ENCODE data around the gene ACTN2. TPM values are rescaled to one million over a fixed set of nuclear protein-coding genes. Genes with fewer than 3 reads are reported as not detected.

The ACTN2 gene
- polyA plus RNA-seq, 1 experiment: not detected

DNA sequence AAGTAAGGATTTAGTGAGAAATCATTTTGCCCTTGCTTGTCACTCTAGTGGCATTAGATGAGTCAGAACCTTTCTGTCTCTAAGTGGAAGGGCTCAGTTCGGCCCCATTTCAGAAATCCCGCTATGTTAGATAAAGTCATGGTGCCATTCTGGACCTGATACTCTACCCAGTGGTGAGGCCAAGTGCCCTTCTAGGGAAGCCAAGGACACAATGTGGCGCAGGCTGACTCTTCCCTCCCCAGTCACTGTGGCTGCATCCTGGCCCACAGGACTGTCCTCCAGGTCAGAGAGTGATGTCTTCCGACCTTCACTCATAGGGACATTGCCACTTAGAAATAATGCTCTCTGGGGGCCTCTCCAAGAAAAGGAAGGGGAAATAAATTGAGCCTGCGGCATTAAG, 60.5 kb downstream of the ACTN2 start:
- TF ChIP-seq, protein P1, sequence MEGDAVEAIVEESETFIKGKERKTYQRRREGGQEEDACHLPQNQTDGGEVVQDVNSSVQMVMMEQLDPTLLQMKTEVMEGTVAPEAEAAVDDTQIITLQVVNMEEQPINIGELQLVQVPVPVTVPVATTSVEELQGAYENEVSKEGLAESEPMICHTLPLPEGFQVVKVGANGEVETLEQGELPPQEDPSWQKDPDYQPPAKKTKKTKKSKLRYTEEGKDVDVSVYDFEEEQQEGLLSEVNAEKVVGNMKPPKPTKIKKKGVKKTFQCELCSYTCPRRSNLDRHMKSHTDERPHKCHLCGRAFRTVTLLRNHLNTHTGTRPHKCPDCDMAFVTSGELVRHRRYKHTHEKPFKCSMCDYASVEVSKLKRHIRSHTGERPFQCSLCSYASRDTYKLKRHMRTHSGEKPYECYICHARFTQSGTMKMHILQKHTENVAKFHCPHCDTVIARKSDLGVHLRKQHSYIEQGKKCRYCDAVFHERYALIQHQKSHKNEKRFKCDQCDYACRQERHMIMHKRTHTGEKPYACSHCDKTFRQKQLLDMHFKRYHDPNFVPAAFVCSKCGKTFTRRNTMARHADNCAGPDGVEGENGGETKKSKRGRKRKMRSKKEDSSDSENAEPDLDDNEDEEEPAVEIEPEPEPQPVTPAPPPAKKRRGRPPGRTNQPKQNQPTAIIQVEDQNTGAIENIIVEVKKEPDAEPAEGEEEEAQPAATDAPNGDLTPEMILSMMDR (IDR thresholded peaks at IDR 0.05; ENCODE audit: insufficient read depth, low read depth, low read length): no peak
- no peaks in the 10 kb centered on the region for H3K27me3 ChIP-seq (ENCODE audit: control insufficient read depth, insufficient read depth, low read length)
- ChIA-PET POLR2A (no interaction called here), CTCF (no interaction called here)
- H3K4me3 ChIP-seq (ENCODE audit: low read depth, low read length): no peak overlapping the region
- no peak for DNase-seq (ENCODE audit: low read depth)
- no peaks in the 10 kb centered on the region for H3K36me3 ChIP-seq (ENCODE audit: control insufficient read depth, insufficient read depth, low read length)

DNA sequence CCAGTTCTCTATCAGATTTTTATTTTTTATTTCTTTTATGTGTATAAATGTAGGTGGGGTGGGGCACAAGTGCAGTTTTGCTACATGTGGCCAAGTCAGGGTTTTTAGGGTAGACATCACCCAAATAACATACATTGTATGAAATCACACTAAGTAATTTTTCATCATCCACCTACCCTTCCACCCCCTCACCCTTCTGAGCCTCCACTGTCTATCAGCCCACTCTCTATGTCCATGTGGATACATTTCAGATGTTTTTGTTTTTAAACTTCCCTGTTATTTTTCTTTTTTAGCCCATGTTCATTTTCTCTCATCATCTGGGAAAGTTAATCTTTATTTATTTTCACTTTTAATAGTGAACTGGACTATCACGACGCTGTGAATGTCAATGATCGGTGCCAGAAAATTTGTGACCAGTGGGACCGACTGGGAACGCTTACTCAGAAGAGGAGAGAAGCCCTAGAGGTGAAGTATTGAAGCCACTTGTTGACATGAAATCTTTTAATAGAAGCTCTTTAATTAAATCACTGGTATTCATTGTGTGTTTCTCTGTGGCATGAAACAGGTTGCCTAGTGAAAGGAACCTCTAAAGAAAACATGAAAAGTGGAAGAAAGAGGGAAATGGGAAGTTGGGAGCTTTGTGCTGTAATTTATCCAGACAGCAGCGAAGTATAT, 61.1 kb downstream of the ACTN2 start:
- POLR2A ChIA-PET: no interaction called here
- Histone ChIP-seq H3K4me3 (ENCODE audit: low read depth, low read length) (no peak overlapping the region), H3K27me3 (ENCODE audit: control insufficient read depth, insufficient read depth, low read length) (no peaks in the 10 kb centered on the region), H3K36me3 (ENCODE audit: control insufficient read depth, insufficient read depth, low read length) (no peaks in the 10 kb centered on the region)
- CTCF ChIA-PET: interaction anchor here (1.3 to 4.0 kb wide), 2 partner anchors 10 to 12 kb away, joined by 3 to 17 read pairs; no protein-coding TSS in a partner anchor
- no peak for DNase-seq (ENCODE audit: low read depth)
- TF ChIP-seq, protein P1 (IDR thresholded peaks at IDR 0.05; ENCODE audit: insufficient read depth, low read depth, low read length): no peak

DNA sequence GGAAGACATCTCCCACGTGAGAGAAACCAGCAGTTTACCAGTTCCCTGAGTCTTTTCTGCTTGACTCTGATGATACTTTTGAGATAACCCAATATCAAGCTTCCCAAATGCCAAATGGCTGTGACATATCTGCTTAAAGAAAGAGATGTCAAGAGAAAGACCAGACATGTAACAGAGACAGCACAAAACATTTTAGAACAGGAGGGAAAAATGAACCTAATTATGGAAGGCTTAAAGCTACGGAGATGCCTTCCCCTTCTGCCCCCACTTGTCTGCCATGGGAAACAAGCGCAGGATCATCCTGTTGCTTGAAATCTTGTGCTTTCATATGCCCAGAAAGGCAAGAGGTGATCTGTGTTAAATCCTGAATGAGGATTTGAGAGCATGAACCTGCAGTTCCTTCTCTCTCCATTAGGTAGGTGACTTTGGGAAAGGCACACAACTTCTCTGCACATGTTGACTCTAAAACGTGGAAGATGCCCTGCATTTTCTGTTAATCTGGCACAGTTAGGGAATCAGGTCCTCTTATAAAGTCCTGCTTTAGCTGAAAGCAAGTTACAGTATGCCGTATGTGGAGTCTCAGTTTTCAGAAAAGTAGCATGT, 62.1 kb downstream of the ACTN2 start:
- ChIA-PET CTCF (interaction anchor here (0.5 to 4.0 kb wide), 3 partner anchors 9 to 224 kb away, joined by 3 to 17 read pairs (median 3); no protein-coding TSS in a partner anchor), POLR2A (no interaction called here)
- DNase-seq (ENCODE audit: low read depth): no peak
- no peak overlapping the region for H3K4me3 ChIP-seq (ENCODE audit: low read depth, low read length)
- no peaks in the 10 kb centered on the region for H3K27me3 ChIP-seq (ENCODE audit: control insufficient read depth, insufficient read depth, low read length)
- TF ChIP-seq, protein P1 (IDR thresholded peaks at IDR 0.05; ENCODE audit: insufficient read depth, low read depth, low read length): no peak
- H3K36me3 ChIP-seq (ENCODE audit: control insufficient read depth, insufficient read depth, low read length): no peaks in the 10 kb centered on the region

DNA sequence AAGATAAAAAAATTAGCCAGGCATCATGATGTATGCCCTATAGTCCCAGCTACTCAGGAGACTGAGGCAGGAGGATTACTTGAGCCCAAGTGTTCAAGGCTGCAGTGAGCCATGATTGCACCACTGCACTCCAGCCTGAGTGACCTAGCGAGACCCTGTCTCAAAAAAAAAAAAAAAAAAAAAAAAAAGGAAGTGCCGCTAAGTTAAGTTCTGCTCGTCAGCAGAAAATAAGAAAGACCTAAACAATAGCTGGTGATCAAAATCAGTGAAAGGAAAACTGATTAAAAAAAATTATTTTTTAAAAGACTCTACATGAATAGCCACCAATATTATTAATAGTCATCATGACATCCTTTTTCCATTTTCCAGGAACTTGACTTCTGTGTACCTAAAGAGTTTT, 64.6 kb downstream of the ACTN2 start:
- DNase-seq (ENCODE audit: low read depth): no peak
- H3K36me3 ChIP-seq (ENCODE audit: control insufficient read depth, insufficient read depth, low read length): no peaks in the 10 kb centered on the region
- H3K27me3 ChIP-seq (ENCODE audit: control insufficient read depth, insufficient read depth, low read length): no peaks in the 10 kb centered on the region
- no peak overlapping the region for H3K4me3 ChIP-seq (ENCODE audit: low read depth, low read length)
- TF ChIP-seq, protein P1 (IDR thresholded peaks at IDR 0.05; ENCODE audit: insufficient read depth, low read depth, low read length): no peak
- ChIA-PET CTCF (interaction anchor here (1.4 to 4.0 kb wide), 2 partner anchors 9 to 636 kb away, joined by 4 to 17 read pairs; no protein-coding TSS in a partner anchor), POLR2A (no interaction called here)

DNA sequence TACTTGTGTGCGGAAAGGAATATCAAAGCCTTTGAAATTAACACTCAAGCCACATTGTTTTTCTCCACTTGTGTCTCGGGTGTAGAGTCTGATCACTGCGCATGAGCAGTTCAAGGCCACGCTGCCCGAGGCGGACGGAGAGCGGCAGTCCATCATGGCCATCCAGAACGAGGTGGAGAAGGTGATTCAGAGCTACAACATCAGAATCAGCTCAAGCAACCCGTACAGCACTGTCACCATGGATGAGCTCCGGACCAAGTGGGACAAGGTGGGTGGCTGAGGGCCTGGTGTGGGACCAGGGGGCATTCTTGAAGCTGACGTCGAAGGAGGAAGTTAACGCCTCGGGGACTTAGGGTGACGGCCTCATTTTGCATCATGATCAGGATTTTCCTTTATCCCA, 65.1 kb downstream of the ACTN2 start:
- no peak overlapping the region for H3K4me3 ChIP-seq (ENCODE audit: low read depth, low read length)
- no peaks in the 10 kb centered on the region for H3K27me3 ChIP-seq (ENCODE audit: control insufficient read depth, insufficient read depth, low read length)
- ChIA-PET POLR2A (no interaction called here), CTCF (interaction anchor here (1.4 to 4.0 kb wide), 2 partner anchors 8 to 636 kb away, joined by 4 to 17 read pairs; no protein-coding TSS in a partner anchor)
- TF ChIP-seq, protein P1 (IDR thresholded peaks at IDR 0.05; ENCODE audit: insufficient read depth, low read depth, low read length): no peak
- H3K36me3 ChIP-seq (ENCODE audit: control insufficient read depth, insufficient read depth, low read length): no peaks in the 10 kb centered on the region
- no peak for DNase-seq (ENCODE audit: low read depth)
